C4-2B (cell line): ENCODE data around the gene POLR2M.
A peak's percentile ranks its signal among the peaks of the same experiment; 100 is the strongest.

Source experiments
- H3K27ac ChIP-seq: fragments of 450-650 bp; 2 replicates; pipeline ENCODE4 v1.5.1; 2017
- CTCF ChIP-seq: fragments of 450-650 bp; conservative IDR thresholded peaks from 2 replicates; pipeline ENCODE4 v1.5.1; 2017; ENCODE audit warnings: mild to moderate bottlenecking
- ZFX ChIP-seq: fragments of 450-650 bp; IDR thresholded peaks from 2 replicates; pipeline ENCODE4 v1.6.1; 2017

The POLR2M gene

DNA sequence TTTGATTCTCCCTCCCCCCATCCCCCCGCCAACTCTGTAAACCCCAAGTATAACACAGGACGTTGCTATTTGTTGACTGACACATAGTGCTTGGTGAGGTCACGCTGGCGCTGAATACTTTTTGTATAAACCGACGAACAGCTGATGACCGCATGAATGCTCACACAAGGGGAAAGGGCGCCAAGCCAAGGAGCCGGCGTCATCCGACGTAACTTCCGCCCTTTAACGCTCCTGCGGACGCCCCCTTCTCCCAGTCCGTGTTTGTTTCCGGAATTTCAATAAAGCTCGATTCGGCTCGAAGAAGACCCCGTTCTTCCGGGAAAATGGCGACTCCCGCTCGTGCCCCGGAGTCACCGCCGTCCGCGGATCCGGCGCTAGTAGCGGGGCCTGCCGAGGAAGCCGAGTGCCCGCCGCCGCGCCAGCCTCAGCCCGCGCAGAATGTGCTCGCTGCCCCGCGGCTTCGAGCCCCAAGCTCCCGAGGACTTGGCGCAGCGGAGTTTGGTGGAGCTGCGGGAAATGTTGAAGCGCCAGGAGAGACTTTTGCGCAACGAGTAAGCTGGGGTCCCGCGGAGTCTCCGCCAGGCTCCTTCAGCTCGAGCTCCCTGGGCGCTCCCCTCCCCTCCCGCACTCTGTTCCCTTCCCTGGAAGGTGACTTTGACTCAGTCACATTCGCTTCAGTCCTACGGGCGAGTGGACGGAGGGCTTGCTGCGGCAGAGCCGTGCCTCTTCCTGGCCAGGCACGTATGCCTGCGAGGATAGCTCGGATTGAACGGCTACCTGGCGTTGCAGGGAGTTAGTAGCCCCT, at the start of gene POLR2M:
Gene POLR2M (plus strand): TSS at position 310 of the 805 bp plus-strand sequence. CDS start 129 bp downstream, at position 439.
- peak within 1 kb of the TSS; percentile 100 for H3K27ac ChIP-seq
- no peak for TF ChIP-seq ZFX
- no peak for TF ChIP-seq CTCF

- no peak for TF ChIP-seq ZFX
- TF ChIP-seq CTCF = no peak
- no peak overlapping the region for H3K27ac ChIP-seq
These were observed 48.9 kb upstream of the POLR2M start for GRCh38 chr15:57657619-57658018.

DNA sequence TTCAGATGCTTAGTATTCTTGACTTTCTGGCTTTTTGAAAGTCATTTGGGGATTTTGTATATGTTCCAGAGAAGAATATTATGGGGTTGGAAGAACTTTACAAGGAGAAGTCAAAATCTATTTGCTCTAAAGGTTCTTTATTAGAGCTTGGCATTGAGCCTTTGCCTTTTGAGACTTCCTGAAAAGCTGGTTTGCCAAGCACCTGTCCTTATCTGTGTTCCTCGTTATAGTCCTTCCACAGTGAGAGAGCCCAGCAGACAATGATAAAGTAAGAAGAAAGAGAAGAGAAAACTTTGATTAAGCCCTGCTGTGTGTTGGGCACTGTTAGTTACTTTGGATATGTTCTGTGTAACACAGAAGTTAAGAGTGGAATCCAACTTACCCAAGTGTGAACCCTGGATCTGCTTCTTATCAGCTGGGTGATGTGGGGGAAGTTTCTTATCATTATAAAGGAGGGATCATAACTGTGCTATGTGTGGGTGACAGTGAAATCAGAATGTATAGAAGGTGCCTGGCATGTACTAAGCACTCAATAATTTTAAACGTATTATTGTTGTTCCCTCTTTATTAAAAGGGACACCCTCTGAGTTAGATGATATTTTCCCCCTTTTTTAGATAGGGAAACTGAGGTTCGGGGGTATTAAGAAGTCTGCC, 44.3 kb upstream of the POLR2M start:
- TF ChIP-seq ZFX = no peak
- no peak for TF ChIP-seq CTCF
- peak overlapping the region; percentile 91 for H3K27ac ChIP-seq

DNA sequence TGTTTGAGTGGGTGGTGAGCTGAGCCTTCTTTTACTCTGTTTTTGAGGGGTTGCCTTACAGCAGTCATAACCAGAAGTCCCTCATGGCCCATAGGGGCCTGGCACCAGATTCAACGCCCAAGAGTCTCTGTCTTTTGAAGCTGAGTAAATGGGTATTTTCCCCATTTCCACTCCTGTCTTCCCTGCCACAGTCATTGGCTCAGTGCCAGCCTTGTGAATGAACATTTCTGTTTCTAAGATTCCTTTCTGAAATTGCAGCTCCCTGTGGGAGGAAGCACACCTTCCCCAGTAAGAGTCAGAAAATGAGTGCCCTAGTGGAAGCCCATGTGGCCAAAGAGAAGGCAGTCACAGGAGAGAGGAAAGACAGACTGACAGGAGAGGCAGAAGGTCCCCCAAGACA, 43.7 kb upstream of the POLR2M start:
- no peak for TF ChIP-seq ZFX
- no peak for TF ChIP-seq CTCF
- H3K27ac ChIP-seq = peak overlapping the region; percentile 91

DNA sequence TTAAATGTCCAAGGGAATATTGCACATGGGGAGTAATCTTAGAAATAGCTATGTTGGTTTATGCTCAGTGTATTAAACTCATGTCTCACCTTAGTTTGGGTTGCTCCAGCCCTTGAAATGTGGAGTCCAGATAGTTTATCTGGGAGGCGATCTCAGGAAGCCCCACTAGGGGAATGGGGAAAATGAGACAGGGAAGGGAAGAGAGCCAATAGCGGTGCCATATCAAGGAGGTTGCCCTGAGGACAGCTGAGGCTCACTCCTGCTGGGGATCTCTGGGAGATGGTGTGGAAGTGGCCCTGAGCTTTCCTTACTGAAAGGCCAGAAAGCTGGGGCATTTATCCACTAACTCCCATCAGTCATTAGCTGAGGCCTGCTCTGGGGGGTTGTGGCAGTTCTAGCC, 43.3 kb upstream of the POLR2M start:
- TF ChIP-seq ZFX (no peak), CTCF (no peak)
- peak overlapping the region; percentile 91 for H3K27ac ChIP-seq

GRCh38 chr15:57665194-57665593, 41.3 kb upstream of the POLR2M start:
- TF ChIP-seq CTCF = no peak
- no peak for TF ChIP-seq ZFX
- no peak overlapping the region; the same call in 1 of the 2 replicates for H3K27ac ChIP-seq

DNA sequence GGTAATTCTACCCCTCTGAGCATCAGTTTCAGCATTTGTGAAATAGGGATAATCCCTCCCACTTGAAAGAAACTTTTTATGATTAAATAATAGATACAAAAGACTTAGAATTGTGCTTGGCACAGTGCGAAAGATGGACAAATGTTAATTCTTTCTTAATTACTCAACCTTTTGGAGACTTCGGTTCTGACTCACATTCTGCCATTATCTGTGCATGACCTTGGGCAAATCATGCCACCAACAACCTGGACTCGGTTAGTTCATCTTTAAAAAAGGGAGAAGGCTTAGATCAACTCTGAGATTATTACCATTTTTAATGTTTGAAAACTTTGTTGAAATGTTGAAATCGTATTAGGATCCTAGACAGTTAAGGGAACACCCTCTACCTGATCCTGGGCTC, 40.6 kb upstream of the POLR2M start:
- TF ChIP-seq CTCF (no peak), ZFX (no peak)

More for the DNA sequence above, 40.6 kb upstream of the POLR2M start:
- no peak overlapping the region for H3K27ac ChIP-seq
